ENCODE results near the gene PITPNM2.

- TF ChIP-seq CTCF (IDR thresholded peaks at IDR 0.05; ENCODE audit: control extremely low read depth in 1 of 3, insufficient read depth in 1 of 3, low read depth in 1 of 3, low read length in 3 of 3) (no peak), CHD1 (IDR thresholded peaks at IDR 0.05; ENCODE audit: low read depth, low read length) (no peak), ZNF274 (IDR thresholded peaks at IDR 0.05; ENCODE audit: borderline replicate concordance, extremely low read depth, low read length) (no peak), BACH1 (IDR thresholded peaks at IDR 0.05; ENCODE audit: low read length) (no peak), EZH2 (IDR thresholded peaks at IDR 0.05; ENCODE audit: low read depth, low read length, severe bottlenecking) (no peak), RAD21 (IDR thresholded peaks at IDR 0.05 in 1 of 2, conservative IDR thresholded peaks at IDR 0.05 in 1 of 2; ENCODE audit: low read depth in 2 of 2, low read length in 2 of 2) (no peak), BCL11A (IDR thresholded peaks at IDR 0.05; ENCODE audit: low read depth in 2 of 2, low read length in 2 of 2) (no peak), POLR2AphosphoS5 (IDR thresholded peaks at IDR 0.05; ENCODE audit: low read depth, low read length) (no peak), GTF2F1 (IDR thresholded peaks at IDR 0.05; ENCODE audit: borderline replicate concordance, low read depth, low read length) (no peak), RBBP5 (IDR thresholded peaks at IDR 0.05; ENCODE audit: borderline replicate concordance, low read depth, low read length) (no peak), SP1 (IDR thresholded peaks at IDR 0.05; ENCODE audit: low read depth, low read length) (no peak)
Measured at GRCh38 chr12:123163227-123163626, 12.3 kb upstream of the PITPNM2 start.

Measured in H1 (cell line).